Measurements from ENCODE around the gene GNLY.

- TF ChIP-seq CTCF (IDR thresholded peaks at IDR 0.05 in 4 of 5, conservative IDR thresholded peaks at IDR 0.05 in 1 of 5) (no peak), POLR2A (IDR thresholded peaks at IDR 0.05) (no peak)
Measured at GRCh38 chr2:85662899-85663593, 31.1 kb upstream of the GNLY start.

Measured in gastrocnemius medialis (tissue), 4 donors.